ENCODE results near the gene MAST4.

GRCh38 chr5:67156976-67157583 lies 560.9 kb downstream of the MAST4 start:
- TF ChIP-seq POLR2A (IDR thresholded peaks at IDR 0.05; ENCODE audit: low read depth, low read length), result no peak
- TF ChIP-seq POLR2AphosphoS5 (IDR thresholded peaks at IDR 0.05; ENCODE audit: low read depth, low read length), result no peak

Data from GM12892 (cell line).